GM21529 (cell line): Measurements from ENCODE around the gene ABCB8.
"Not testable (repeated sequence)": the region's sequence is repeated elsewhere in the genome, so short reads cannot be mapped to it uniquely, and the experiment has no call there.

Experiments used
- ATAC-seq: cut with Tn5 transposase; IDR thresholded peaks from one replicate; pipeline ENCODE4 v1.9.1; 2021; ENCODE audit not compliant: unreplicated experiment

Gene ABCB8

DNA sequence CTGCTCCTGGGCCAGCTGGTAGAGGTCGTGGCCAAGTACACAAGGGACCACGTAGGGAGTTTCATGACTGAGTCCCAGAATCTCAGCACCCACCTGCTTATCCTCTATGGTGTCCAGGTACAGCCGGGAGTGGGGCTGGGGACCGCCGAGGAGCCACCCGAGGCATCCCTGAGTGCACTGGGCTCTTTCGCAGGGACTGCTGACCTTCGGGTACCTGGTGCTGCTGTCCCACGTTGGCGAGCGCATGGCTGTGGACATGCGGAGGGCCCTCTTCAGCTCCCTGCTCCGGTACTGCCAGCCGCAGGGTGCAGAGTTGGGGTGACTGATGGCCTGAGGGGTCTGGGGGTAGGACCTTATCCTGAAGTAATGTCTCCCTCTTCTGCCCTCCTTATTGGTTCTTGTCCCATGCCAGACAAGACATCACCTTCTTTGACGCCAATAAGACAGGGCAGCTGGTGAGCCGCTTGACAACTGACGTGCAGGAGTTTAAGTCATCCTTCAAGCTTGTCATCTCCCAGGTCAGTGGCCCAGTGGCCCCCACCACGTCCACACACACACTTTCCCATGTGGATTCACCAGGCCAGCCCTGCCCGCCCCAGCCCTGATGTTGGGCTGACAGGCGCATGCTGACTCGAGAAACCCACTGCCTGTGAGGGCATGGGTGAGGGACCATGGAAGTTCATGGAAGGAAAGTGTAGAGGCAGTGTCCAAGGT is 6.2 kb downstream of the ABCB8 start:
- no peak for ATAC-seq

DNA sequence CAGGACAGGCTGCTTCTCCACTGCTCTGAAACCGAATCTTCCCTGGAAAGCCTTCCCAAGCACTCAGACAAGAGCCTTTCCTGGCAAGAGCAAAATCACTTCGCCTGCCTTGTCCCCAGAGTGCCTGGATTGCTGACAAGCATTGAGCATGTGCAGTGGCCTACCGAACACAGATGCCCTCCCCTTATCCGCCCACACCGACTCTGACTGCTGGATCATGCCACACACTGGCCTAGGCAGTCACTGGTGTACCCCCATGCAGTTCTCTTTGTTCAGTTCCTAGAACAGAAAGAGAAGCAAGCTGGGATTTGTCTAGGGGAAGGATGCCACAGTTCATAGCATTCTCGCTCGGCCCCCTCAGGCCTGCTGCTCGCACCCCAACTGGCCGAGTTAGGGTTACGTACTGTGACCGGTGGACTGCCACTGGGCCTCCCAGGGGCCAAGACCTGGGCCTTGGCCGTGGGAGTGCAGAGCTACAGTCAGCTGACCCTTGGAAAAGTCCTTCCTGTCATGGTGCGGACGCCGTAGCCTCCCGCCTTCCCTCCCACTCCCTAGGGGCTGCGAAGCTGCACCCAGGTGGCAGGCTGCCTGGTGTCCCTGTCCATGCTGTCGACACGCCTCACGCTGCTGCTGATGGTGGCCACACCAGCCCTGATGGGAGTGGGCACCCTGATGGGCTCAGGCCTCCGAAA is 6.9 kb downstream of the ABCB8 start:
- ATAC-seq, result no peak

DNA sequence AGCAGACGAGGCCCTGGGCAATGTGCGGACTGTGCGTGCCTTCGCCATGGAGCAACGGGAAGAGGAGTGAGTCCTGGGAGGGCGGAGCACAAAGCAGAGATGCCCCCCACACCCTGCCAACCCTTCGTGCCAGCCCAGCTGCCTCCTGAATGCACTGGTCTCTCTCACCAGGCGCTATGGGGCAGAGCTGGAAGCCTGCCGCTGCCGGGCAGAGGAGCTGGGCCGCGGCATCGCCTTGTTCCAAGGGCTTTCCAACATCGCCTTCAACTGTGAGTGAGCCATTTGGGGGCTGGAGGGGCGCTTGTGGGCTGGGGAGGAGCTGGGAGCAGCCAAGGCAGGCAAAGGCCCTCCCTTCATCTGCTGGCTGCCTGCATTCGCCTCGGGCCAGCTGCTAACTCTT is 7.7 kb downstream of the ABCB8 start:
- no peak for ATAC-seq

DNA sequence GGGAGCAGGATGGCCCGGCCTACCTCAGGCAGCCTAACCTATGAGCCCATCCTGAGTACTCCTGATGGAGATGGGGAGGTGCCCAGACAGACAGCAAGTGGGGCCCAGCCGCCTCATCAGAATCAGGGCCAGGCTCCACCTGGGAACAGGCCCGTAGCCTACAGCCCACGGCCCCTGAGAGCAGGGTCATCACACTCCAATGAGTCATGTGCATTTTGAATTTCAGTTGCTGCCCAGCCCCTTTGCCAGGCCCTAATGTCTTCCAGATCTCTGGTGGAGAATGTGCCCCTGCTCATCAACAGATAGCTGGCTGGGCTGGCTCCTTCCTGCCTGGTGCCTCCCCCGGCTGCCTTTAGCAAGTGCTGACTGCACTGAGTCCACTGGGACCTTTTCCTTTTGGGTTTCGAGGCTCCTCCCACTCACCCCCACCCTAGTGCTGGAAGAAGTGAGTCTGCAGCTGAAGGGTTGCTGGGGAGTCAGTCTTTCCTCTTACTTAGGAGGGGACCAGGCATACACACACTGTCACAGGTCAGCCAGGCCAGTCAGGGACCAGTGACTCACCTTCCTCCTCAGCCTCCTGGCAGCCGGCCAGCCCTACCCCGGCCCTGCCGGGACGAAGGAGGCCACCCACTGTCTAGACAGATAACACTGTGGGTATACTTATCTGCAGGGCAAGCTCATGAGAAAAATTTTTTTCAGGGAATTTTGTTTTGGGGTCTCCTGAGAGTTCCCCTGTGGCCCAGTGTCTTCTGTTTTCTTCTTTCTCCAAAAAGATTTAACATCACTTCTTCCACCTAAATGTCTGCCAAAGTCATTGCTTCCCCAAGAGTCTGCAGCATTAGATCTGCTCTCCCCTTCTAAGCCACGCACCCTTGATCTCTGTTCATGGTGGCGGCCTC is 10.9 kb downstream of the ABCB8 start:
- ATAC-seq, result peak; percentile 53

DNA sequence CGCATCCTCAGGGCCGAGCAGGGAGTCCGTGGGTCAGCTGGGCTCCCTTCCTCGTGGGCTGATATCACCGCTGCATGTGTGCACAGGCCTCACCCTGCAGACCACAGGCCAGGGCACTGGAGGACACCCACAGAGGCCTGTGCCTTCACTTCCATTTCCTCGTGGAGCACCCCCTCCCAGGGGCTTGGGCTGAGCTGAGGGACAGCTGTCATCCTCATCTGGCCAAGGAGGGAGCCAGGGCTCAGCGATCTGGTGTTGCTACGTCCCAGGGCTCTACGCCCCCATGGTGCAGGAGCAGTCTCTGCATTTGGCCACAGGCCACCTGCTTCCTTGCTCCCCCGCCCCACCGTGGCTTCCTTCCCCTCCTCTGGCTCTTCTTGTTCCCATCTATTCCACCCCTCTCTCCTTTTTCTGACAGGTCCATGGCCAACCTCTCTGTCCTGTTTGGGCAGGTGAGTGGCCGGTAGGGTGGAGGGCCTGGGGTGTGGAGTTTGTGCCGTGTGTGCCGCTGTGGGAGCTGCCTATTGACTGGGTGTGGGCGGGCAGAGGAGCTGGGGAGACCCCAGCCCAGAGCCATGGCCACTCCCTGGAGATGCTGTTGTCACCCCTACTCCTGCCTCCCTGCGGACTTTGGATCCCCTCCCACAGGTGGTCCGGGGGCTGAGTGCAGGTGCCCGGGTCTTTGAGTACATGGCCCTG is 11.7 kb downstream of the ABCB8 start:
- ATAC-seq, result no peak

GRCh38 chr7:151040616-151041375 is 12.5 kb downstream of the ABCB8 start:
- ATAC-seq, result no peak

DNA sequence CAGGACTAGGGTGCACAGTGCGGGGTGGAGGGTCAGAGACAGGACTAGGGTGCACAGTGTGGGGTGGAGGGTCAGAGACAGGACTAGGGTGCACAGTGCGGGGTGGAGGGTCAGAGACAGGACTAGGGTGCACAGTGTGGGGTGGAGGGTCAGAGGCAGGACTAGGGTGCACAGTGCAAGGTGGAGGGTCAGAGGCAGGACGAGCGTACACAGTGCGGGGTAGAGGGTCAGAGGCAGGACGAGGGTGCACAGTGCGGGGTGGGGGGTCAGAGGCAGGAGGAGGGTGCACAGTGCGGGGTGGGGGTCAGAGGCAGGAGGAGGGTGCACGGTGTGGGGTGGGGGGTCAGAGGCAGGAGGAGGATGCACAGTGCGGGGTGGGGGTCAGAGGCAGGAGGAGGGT is 15.2 kb downstream of the ABCB8 start:
- ATAC-seq, result not testable (repeated sequence)

DNA sequence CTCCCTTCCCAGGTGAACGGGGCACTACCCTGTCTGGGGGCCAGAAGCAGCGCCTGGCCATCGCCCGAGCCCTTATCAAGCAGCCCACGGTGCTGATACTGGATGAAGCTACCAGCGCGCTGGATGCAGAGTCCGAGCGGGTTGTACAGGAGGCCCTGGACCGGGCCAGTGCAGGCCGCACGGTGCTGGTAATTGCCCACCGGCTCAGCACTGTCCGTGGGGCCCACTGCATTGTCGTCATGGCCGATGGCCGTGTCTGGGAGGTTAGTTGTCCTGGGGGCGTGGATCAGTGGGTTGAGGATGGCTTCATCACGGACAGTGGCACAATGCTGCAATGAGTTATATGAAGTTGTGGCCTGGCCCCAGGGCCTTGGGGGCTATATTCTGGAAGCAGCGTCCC is 15.7 kb downstream of the ABCB8 start:
- ATAC-seq, result no peak

GRCh38 chr7:151045262-151045661 is 17.0 kb downstream of the ABCB8 start:
- no peak for ATAC-seq

DNA sequence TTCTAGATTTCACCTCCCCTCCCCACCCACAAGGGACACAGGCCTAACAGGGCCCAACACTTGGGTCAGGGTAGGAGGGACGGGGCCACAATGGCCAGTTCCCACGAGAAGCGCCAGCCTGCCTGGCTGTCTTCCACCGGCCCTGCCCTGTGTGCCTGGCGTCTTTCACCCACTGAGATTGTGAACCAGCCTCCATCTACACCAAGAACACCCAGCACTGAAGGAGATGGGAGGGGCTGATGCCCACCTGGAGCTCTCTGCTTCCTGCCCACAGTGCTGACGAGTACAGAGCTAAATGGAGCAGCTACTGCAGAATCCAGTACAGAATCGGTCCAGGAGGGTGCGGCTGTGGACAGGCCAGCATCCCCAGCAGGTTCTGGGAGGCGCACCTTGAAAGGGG is 17.7 kb downstream of the ABCB8 start:
- ATAC-seq, result no peak

DNA sequence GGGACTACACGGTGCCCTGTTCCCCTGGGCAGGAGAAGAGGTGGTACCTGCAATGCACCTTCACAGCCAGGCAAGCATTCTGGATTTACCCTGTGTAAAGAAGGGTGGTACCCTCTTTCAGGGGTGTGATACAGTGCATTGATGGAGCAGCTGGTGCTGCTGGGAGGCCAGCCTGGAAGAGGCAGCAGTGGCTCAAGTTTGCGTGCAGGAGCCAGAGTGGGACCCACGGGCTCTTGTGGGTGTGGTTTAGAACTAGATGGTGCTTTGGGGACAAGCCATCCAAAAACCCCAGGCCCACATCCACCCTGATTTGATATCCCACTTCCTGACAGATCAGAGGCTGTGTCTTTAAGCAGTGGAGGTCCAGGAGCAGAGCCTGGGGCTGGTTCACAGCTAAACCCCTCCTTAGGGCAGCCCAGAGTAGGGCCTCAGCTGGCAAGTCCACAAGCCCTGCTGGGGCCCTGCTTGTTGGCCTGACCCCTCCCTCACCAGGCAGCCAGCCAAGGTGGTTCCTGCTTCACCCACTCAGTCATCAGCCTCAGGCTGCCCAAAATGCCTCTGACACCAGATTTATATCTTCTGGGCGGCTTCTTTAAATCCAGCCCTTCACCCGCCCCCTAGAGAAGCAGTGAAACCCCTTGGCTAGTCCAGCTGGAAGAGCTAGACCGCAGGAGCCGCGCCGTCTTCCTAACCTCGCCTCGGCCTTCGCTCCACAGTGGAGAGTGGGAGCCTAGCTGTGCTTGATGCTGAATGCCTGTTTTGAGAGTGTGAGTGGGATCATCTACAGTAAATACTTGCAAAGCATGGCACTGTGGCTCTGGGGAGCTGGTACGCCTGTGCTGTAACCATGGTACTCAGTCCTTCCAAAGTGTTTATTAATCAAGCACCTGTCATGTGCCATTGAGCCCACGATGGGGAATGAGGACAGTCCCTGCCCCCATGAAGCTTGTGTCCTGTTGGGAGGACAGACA is 18.6 kb downstream of the ABCB8 start:
- no peak for ATAC-seq

DNA sequence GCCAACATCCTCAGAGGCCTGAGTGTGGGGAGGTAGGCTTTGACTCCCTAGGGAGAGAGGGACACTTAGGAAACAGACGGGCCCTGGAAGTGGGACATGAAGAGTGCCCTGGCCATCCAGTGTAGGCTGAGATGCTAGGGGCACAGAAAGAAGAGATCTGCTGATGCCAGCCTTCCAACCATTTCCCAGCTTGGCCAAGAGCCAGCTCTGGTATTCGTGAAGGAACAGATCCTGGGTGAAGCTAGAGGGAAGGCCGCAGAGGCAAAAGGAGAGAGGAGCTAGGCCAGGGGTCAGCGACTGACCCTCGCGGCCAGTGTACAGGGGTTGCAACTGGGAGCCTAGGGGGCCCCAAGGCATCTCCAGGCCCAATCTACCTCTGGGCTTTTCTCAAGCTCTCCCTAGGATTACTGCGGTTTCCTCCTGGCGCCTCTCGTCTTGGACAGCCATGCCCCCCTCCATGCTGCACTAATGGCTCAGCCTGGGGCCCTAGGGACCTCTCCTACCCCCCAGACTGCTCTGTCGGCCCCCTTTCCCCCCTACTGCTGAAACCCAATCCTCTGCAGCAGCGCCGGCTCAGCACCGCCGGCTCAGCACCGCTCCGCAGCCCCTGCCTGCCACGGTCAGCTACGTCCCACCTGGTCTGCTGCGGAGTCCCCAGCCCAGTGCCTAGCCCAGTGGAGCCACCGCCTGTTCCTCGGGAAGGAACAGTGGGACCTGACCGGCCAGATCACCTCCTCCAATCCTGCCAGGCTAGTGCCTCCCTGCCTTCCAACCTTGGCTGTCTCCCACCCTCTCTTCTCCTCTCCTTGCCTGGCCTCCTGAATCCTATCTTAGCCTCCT is 19.9 kb downstream of the ABCB8 start, which contains the start of gene ASIC3:
ASIC3 (plus strand) TSS at position 556 of the 840 bp plus-strand sequence. CDS start 355 bp downstream, outside the sequence.
- no peak for ATAC-seq

DNA sequence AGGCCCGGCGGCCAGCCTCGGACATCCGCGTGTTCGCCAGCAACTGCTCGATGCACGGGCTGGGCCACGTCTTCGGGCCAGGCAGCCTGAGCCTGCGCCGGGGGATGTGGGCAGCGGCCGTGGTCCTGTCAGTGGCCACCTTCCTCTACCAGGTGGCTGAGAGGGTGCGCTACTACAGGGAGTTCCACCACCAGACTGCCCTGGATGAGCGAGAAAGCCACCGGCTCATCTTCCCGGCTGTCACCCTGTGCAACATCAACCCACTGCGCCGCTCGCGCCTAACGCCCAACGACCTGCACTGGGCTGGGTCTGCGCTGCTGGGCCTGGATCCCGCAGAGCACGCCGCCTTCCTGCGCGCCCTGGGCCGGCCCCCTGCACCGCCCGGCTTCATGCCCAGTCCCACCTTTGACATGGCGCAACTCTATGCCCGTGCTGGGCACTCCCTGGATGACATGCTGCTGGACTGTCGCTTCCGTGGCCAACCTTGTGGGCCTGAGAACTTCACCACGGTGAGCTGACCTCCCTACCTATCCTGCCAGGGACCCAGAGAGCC is 20.7 kb downstream of the ABCB8 start:
- no peak for ATAC-seq

DNA sequence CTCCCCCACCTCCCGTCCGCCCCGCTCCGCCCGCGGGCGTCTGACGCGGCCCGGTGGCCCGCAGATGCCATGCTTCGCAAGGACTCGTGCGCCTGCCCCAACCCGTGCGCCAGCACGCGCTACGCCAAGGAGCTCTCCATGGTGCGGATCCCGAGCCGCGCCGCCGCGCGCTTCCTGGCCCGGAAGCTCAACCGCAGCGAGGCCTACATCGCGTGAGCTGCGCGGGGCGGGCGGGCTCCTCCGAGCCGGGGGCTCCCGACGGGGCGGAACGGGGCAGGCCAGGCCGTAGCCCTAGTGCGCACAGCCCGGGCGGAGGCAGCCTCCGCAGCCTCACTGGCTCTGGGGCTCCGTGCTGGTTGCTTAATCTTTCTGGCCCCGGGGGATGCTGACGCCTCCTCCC is 22.9 kb downstream of the ABCB8 start:
- no peak for ATAC-seq

- ATAC-seq, result no peak
These were observed 24.8 kb downstream of the ABCB8 start for GRCh38 chr7:151053096-151053495.

- no peak for ATAC-seq
These were observed 25.5 kb downstream of the ABCB8 start for GRCh38 chr7:151053751-151054150.

- no peak for ATAC-seq
These were observed 28.0 kb downstream of the ABCB8 start for GRCh38 chr7:151056283-151056665.
